Sigmoid colon (tissue), 7 donors: Measurements from ENCODE around the gene GPR32. TPM values are rescaled to one million over a fixed set of nuclear protein-coding genes. Genes with fewer than 3 reads are reported as not detected.
"Not testable (repeated sequence)": the region's sequence is repeated elsewhere in the genome, so short reads cannot be mapped to it uniquely, and the experiment has no call there.

Source experiments
- DNase-seq: peaks from one replicate; pipeline ENCODE4 v3.0.0-alpha.2; 2019
- H3K27ac ChIP-seq, 4 donors: fragments of 200-600 bp; sonication (generic); one replicate each; pipeline ENCODE4 v1.5.1; 2016 to 2019; ENCODE audit warnings: mild to moderate bottlenecking in 1 of 4
- H3K27me3 ChIP-seq, 3 donors: fragments of 200-600 bp; sonication (generic); one replicate each; pipeline ENCODE4 v1.5.1; 2019; ENCODE audit warnings: mild to moderate bottlenecking in 1 of 3
- H3K36me3 ChIP-seq, 4 donors: fragments of 200-600 bp; sonication (generic); one replicate each; pipeline ENCODE4 v1.5.1; 2016 to 2019
- H3K4me1 ChIP-seq, 4 donors: fragments of 200-600 bp; sonication (generic); one replicate each; pipeline ENCODE4 v1.5.1; 2017 to 2019
- H3K4me3 ChIP-seq, 4 donors: fragments of 200-600 bp; sonication (generic); one replicate each; pipeline ENCODE4 v1.5.1; 2017 to 2019; ENCODE audit warnings: mild to moderate bottlenecking in 2 of 4, moderate library complexity in 1 of 4
- H3K9me3 ChIP-seq, 4 donors: fragments of 200-600 bp in 3 of 4; sonication (generic) in 3 of 4; one replicate each; pipeline versions ENCODE4 v1.5.1 to v1.6.1; 2013 to 2019
- EP300 ChIP-seq, 4 donors: sonication (generic); formaldehyde crosslinking; IDR thresholded peaks; one replicate each; pipeline ENCODE4 v1.6.1; 2017; ENCODE audit warnings: antibody characterized with exemption in 4 of 4
- POLR2A ChIP-seq, 2 donors: fragments of 450-650 bp; IDR thresholded peaks; one replicate each; pipeline ENCODE4 v1.6.1; 2016; ENCODE audit warnings: antibody characterized with exemption in 2 of 2, mild to moderate bottlenecking in 2 of 2, moderate library complexity in 2 of 2
- POLR2AphosphoS5 ChIP-seq, 4 donors: sonication (generic); formaldehyde crosslinking; IDR thresholded peaks; one replicate each; pipeline ENCODE4 v1.6.1; 2017; ENCODE audit warnings: antibody characterized with exemption in 4 of 4
- WGBS, 2 donors: extraction: QIAGEN DNeasy Blood & Tissue Kit; methylation state at CpG; one replicate each; pipeline ENCODE4 v1.1.7; 2013; 5-methylcytosine and 5-hydroxymethylcytosine counted together
- intact Hi-C: fragments of 100-400 bp; cut with DNase I; formaldehyde crosslinking; loops from one replicate; pipeline ENCODE4 v1.15.1; 2023
- polyA plus RNA-seq, 3 donors: library from polyadenylated mRNA; stranded (reverse); fragments of 200-250 nt; gene quantifications; one replicate each; pipeline ENCODE4 v1.2.3, GENCODE V29; 2013
- total RNA-seq, 4 donors: library from RNA; depleted of rRNA; stranded (reverse); fragments of >200 nt; gene quantifications; one replicate each; pipeline ENCODE4 v1.1.0, GENCODE V29; 2016
- TF ChIP-seq, protein P1 (sequence below), 4 experiments: fragments of 450-650 bp in 3 of 4; fragments of 200-600 bp in 1 of 4; IDR thresholded peaks; one replicate each; pipeline ENCODE4 v1.5.1; 2016 to 2019; ENCODE audit warnings: antibody characterized with exemption in 4 of 4, mild to moderate bottlenecking in 3 of 4, moderate library complexity in 2 of 4
- donor health status: healthy with polysubstance abuse.
- donor health status: Bipolar disorder and iron deficiency.
- donor health status: healthy.

The GPR32 gene
- total and polyA plus RNA-seq, 7 donors: not detected

DNA sequence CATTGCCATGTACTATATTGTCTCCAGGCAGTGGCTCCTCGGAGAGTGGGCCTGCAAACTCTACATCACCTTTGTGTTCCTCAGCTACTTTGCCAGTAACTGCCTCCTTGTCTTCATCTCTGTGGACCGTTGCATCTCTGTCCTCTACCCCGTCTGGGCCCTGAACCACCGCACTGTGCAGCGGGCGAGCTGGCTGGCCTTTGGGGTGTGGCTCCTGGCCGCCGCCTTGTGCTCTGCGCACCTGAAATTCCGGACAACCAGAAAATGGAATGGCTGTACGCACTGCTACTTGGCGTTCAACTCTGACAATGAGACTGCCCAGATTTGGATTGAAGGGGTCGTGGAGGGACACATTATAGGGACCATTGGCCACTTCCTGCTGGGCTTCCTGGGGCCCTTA, 624 bp downstream of the GPR32 start:
- TF ChIP-seq EP300 (IDR thresholded peaks at IDR 0.05): no peak
- TF ChIP-seq POLR2AphosphoS5 (IDR thresholded peaks at IDR 0.05): no peak
- TF ChIP-seq POLR2A (IDR thresholded peaks at IDR 0.05): no peak
- TF ChIP-seq, protein P1, sequence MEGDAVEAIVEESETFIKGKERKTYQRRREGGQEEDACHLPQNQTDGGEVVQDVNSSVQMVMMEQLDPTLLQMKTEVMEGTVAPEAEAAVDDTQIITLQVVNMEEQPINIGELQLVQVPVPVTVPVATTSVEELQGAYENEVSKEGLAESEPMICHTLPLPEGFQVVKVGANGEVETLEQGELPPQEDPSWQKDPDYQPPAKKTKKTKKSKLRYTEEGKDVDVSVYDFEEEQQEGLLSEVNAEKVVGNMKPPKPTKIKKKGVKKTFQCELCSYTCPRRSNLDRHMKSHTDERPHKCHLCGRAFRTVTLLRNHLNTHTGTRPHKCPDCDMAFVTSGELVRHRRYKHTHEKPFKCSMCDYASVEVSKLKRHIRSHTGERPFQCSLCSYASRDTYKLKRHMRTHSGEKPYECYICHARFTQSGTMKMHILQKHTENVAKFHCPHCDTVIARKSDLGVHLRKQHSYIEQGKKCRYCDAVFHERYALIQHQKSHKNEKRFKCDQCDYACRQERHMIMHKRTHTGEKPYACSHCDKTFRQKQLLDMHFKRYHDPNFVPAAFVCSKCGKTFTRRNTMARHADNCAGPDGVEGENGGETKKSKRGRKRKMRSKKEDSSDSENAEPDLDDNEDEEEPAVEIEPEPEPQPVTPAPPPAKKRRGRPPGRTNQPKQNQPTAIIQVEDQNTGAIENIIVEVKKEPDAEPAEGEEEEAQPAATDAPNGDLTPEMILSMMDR (IDR thresholded peaks at IDR 0.05): no peak
- intact Hi-C loops: no loop called here
- WGBS, 2 donors: 80 to 87% methylated on average over 13 of the region's 13 CpGs
- Histone ChIP-seq H3K4me3 (no peak overlapping the region), H3K27ac (no peak overlapping the region), H3K4me1 (no peaks in the 10 kb centered on the region), H3K9me3 (no peaks in the 10 kb centered on the region), H3K27me3 (peaks cover 0 to 46% (median 13%) of the 10 kb centered on the region in 3 donors), H3K36me3 (no peaks in the 10 kb centered on the region)
- no peak for DNase-seq

DNA sequence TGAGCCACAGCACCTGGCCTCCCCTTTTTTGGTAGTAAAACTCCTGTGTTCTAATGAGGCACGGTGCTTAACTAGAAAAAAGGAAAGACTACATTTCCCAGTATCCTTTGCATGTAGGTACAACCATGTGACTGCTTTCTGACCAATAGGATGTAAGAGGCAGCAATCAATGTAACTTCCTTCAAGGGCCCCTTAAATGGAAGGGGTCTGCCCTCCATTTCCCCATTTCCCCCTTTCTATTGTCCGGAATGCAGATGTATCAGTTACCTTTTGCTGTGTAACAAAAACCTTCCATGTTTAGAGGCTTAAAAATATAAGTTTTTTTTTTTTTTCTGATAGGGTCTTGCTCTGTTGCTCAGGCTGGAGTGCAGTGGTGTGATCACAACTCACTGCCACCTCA, 2.2 kb downstream of the GPR32 start:
- DNase-seq: no peak
- peaks cover under 1 to 55% (median 26%) of the 10 kb centered on the region in 3 donors for H3K27me3 ChIP-seq
- TF ChIP-seq POLR2A (IDR thresholded peaks at IDR 0.05) (no peak), EP300 (IDR thresholded peaks at IDR 0.05) (no peak), POLR2AphosphoS5 (IDR thresholded peaks at IDR 0.05) (no peak)
- TF ChIP-seq, protein P1 (IDR thresholded peaks at IDR 0.05): no peak
- WGBS, 2 donors: 47 to 56% methylated on average over 2 of the region's 2 CpGs
- H3K4me1 ChIP-seq: no peaks in the 10 kb centered on the region
- peaks cover 0 to 4% (median 0%) of the 10 kb centered on the region in 4 donors for H3K9me3 ChIP-seq
- intact Hi-C loops: no loop called here
- no peak overlapping the region for H3K27ac ChIP-seq
- H3K4me3 ChIP-seq: no peak overlapping the region
- no peaks in the 10 kb centered on the region for H3K36me3 ChIP-seq

DNA sequence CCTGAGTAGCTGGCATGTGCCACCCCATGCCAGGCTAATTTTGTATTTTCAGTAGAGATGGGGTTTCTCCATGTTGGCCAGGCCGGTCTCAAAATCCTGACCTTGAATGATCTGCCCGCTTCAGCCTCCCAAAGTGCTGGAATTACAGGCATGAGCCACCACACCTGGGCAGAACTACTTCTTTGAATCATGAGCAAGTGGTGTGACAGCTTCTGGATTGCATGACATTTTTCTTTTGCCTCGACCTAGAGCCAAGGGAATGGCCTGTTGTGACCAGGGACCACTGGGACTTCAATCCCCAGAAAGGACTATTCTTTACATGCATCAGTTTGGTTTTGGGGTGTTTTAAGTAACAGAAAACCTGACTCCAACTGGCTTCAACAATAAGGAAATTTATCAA, 2.6 kb downstream of the GPR32 start:
- H3K4me1 ChIP-seq, H3K4me3 ChIP-seq, H3K9me3 ChIP-seq, H3K27ac ChIP-seq, DNase-seq, intact Hi-C loops, H3K36me3 ChIP-seq: not testable (repeated sequence)
- H3K27me3 ChIP-seq: peaks cover 4 to 56% (median 30%) of the 10 kb centered on the region in 3 donors
- 72 to 83% methylated on average over 3 of the region's 3 CpGs for WGBS, 2 donors

DNA sequence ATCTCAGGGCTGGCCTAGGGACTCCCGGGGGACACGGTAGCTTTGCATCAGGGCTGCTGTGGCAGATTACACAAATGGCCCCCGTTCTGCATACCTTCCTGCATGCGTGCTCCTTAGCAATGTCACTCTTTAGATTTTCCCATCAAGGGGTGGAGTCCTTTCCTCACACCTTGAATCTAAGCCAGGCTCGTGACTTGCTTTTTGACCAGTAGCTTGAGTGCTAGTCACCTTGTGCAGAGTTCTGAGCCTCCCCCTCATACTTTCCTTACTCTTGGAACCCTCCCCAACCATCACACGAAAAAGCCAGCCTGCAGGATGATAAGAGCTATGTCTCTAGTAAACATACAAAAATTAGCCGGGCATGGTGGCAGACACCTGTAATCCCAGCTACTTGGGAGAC, 3.2 kb downstream of the GPR32 start:
- H3K4me3 ChIP-seq, intact Hi-C loops, H3K4me1 ChIP-seq, H3K36me3 ChIP-seq, DNase-seq, H3K27ac ChIP-seq, H3K9me3 ChIP-seq: not testable (repeated sequence)
- peaks cover 9 to 62% (median 36%) of the 10 kb centered on the region in 3 donors for H3K27me3 ChIP-seq
- 59 to 67% methylated on average over 7 of the region's 7 CpGs for WGBS, 2 donors

DNA sequence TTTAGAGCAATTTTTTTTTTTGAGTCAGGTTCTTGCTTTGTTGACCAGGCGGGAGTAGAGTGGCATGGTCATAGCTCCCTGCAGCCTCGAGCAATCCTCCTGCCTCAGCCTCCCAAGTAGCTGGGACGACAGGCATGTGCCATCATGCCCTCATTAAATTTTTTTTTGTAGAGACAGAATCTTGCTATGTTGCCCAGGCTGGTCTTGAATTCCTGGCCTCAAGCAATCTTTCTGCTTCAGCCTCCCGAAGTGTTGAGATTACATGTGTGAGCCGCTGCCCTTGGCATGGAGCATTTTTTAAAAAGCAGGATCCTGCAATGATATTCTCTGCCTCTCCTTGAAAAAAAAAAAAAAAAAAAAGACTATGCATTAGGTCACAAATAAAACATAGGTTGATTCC, 5.9 kb downstream of the GPR32 start:
- TF ChIP-seq POLR2AphosphoS5 (IDR thresholded peaks at IDR 0.05) (no peak), POLR2A (IDR thresholded peaks at IDR 0.05) (no peak), EP300 (IDR thresholded peaks at IDR 0.05) (no peak)
- TF ChIP-seq, protein P1 (IDR thresholded peaks at IDR 0.05): no peak
- WGBS, 2 donors: 82 to 86% methylated on average over 5 of the region's 5 CpGs
- peaks cover 0 to 4% (median 0%) of the 10 kb centered on the region in 4 donors for H3K9me3 ChIP-seq
- H3K4me1 ChIP-seq: no peaks in the 10 kb centered on the region
- intact Hi-C loops: no loop called here
- no peak overlapping the region for H3K27ac ChIP-seq
- no peaks in the 10 kb centered on the region for H3K36me3 ChIP-seq
- DNase-seq: no peak
- H3K27me3 ChIP-seq: peaks cover 20 to 88% (median 63%) of the 10 kb centered on the region in 3 donors
- no peak overlapping the region for H3K4me3 ChIP-seq

DNA sequence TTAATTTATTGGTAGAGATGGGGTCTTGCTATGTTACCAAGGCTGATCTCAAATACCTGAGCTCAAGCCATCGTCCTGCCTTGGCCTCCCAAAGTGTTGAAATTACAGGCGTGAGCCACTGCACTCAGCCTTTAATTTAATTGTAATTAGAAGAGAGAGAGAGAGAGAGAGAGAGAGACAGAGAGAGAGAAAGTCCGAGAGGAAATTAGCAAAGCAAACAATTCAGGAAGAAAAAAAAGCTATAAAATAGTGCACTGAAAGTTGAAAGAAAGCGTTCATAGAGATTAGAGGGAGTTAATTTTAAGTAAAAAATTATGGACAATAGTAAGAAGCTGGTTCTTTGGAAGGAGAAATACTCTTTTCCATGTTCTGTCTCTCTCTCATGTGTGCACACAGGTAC, 7.0 kb downstream of the GPR32 start:
- Histone ChIP-seq H3K36me3 (no peaks in the 10 kb centered on the region), H3K9me3 (peaks cover 0 to 4% (median 0%) of the 10 kb centered on the region in 4 donors), H3K4me1 (no peaks in the 10 kb centered on the region), H3K27me3 (peaks cover 20 to 95% (median 66%) of the 10 kb centered on the region in 3 donors), H3K4me3 (no peak overlapping the region), H3K27ac (no peak overlapping the region)
- intact Hi-C loops: no loop called here
- TF ChIP-seq POLR2A (IDR thresholded peaks at IDR 0.05) (no peak), POLR2AphosphoS5 (IDR thresholded peaks at IDR 0.05) (no peak), EP300 (IDR thresholded peaks at IDR 0.05) (no peak)
- TF ChIP-seq, protein P1 (IDR thresholded peaks at IDR 0.05): no peak
- 28 to 58% methylated on average over 4 of the region's 4 CpGs for WGBS, 2 donors
- no peak for DNase-seq
